ENCODE measurements around the gene PEF1.

The PEF1 gene

GRCh38 chr1:31642366-31642765 is 2.3 kb downstream of the PEF1 start:
- H3K9ac ChIP-seq (ENCODE audit: low read length) = no peak overlapping the region
- H3K4me3 ChIP-seq (ENCODE audit: low read length) = no peak overlapping the region
- H3K9me3 ChIP-seq (ENCODE audit: control insufficient read depth, low read depth, low read length) = no peaks in the 10 kb centered on the region
- no peaks in the 10 kb centered on the region for H3K27me3 ChIP-seq (ENCODE audit: control insufficient read depth, insufficient read depth, low read length)
- no peaks in the 10 kb centered on the region for H3K36me3 ChIP-seq (ENCODE audit: control insufficient read depth, low read depth, low read length)
- H3K4me1 ChIP-seq (ENCODE audit: control insufficient read depth, low read depth, low read length) = peaks cover 6% of the 10 kb centered on the region
- no peak overlapping the region for H3K27ac ChIP-seq (ENCODE audit: low read length)

GRCh38 chr1:31640964-31641363 is 3.7 kb downstream of the PEF1 start:
- Histone ChIP-seq H3K4me1 (ENCODE audit: control insufficient read depth, low read depth, low read length) (peaks cover 6% of the 10 kb centered on the region), H3K9ac (ENCODE audit: low read length) (no peak overlapping the region), H3K9me3 (ENCODE audit: control insufficient read depth, low read depth, low read length) (no peaks in the 10 kb centered on the region), H3K27ac (ENCODE audit: low read length) (no peak overlapping the region), H3K4me3 (ENCODE audit: low read length) (no peak overlapping the region), H3K36me3 (ENCODE audit: control insufficient read depth, low read depth, low read length) (no peaks in the 10 kb centered on the region), H3K27me3 (ENCODE audit: control insufficient read depth, insufficient read depth, low read length) (no peaks in the 10 kb centered on the region)

GRCh38 chr1:31640179-31640578 is 4.5 kb downstream of the PEF1 start:
- H3K4me3 ChIP-seq (ENCODE audit: low read length) = no peak overlapping the region
- H3K27me3 ChIP-seq (ENCODE audit: control insufficient read depth, insufficient read depth, low read length) = no peaks in the 10 kb centered on the region
- H3K9ac ChIP-seq (ENCODE audit: low read length) = no peak overlapping the region
- H3K27ac ChIP-seq (ENCODE audit: low read length) = no peak overlapping the region
- peaks cover 6% of the 10 kb centered on the region for H3K4me1 ChIP-seq (ENCODE audit: control insufficient read depth, low read depth, low read length)
- H3K9me3 ChIP-seq (ENCODE audit: control insufficient read depth, low read depth, low read length) = no peaks in the 10 kb centered on the region
- no peaks in the 10 kb centered on the region for H3K36me3 ChIP-seq (ENCODE audit: control insufficient read depth, low read depth, low read length)

GRCh38 chr1:31639543-31639942 is 5.1 kb downstream of the PEF1 start:
- Histone ChIP-seq H3K27ac (ENCODE audit: low read length) (no peak overlapping the region), H3K9me3 (ENCODE audit: control insufficient read depth, low read depth, low read length) (no peaks in the 10 kb centered on the region), H3K4me1 (ENCODE audit: control insufficient read depth, low read depth, low read length) (peaks cover 6% of the 10 kb centered on the region), H3K36me3 (ENCODE audit: control insufficient read depth, low read depth, low read length) (no peaks in the 10 kb centered on the region), H3K27me3 (ENCODE audit: control insufficient read depth, insufficient read depth, low read length) (no peaks in the 10 kb centered on the region), H3K4me3 (ENCODE audit: low read length) (no peak overlapping the region), H3K9ac (ENCODE audit: low read length) (no peak overlapping the region)

- Histone ChIP-seq H3K4me1 (ENCODE audit: control insufficient read depth, low read depth, low read length) (no peaks in the 10 kb centered on the region), H3K4me3 (ENCODE audit: low read length) (no peak overlapping the region), H3K27me3 (ENCODE audit: control insufficient read depth, insufficient read depth, low read length) (no peaks in the 10 kb centered on the region), H3K9ac (ENCODE audit: low read length) (no peak overlapping the region), H3K9me3 (ENCODE audit: control insufficient read depth, low read depth, low read length) (no peaks in the 10 kb centered on the region), H3K27ac (ENCODE audit: low read length) (no peak overlapping the region), H3K36me3 (ENCODE audit: control insufficient read depth, low read depth, low read length) (no peaks in the 10 kb centered on the region)
Observed at GRCh38 chr1:31637915-31638673, 6.6 kb downstream of the PEF1 start.

- Histone ChIP-seq H3K27me3 (ENCODE audit: control insufficient read depth, insufficient read depth, low read length) (no peaks in the 10 kb centered on the region), H3K36me3 (ENCODE audit: control insufficient read depth, low read depth, low read length) (peaks cover 27% of the 10 kb centered on the region), H3K9ac (ENCODE audit: low read length) (no peak overlapping the region), H3K27ac (ENCODE audit: low read length) (no peak overlapping the region), H3K9me3 (ENCODE audit: control insufficient read depth, low read depth, low read length) (no peaks in the 10 kb centered on the region), H3K4me1 (ENCODE audit: control insufficient read depth, low read depth, low read length) (no peaks in the 10 kb centered on the region), H3K4me3 (ENCODE audit: low read length) (no peak overlapping the region)
Observed at GRCh38 chr1:31633117-31633516, 11.6 kb downstream of the PEF1 start.

- Histone ChIP-seq H3K9ac (ENCODE audit: low read length) (no peak overlapping the region), H3K4me1 (ENCODE audit: control insufficient read depth, low read depth, low read length) (no peaks in the 10 kb centered on the region), H3K27ac (ENCODE audit: low read length) (no peak overlapping the region), H3K27me3 (ENCODE audit: control insufficient read depth, insufficient read depth, low read length) (no peaks in the 10 kb centered on the region), H3K4me3 (ENCODE audit: low read length) (no peak overlapping the region), H3K9me3 (ENCODE audit: control insufficient read depth, low read depth, low read length) (no peaks in the 10 kb centered on the region), H3K36me3 (ENCODE audit: control insufficient read depth, low read depth, low read length) (peaks cover 29% of the 10 kb centered on the region)
Observed at GRCh38 chr1:31632649-31633048, 12.0 kb downstream of the PEF1 start.

GRCh38 chr1:31628931-31629556 is 15.6 kb downstream of the PEF1 start:
- Histone ChIP-seq H3K27ac (ENCODE audit: low read length) (no peak overlapping the region), H3K27me3 (ENCODE audit: control insufficient read depth, insufficient read depth, low read length) (no peaks in the 10 kb centered on the region), H3K4me1 (ENCODE audit: control insufficient read depth, low read depth, low read length) (no peaks in the 10 kb centered on the region), H3K36me3 (ENCODE audit: control insufficient read depth, low read depth, low read length) (peaks cover 29% of the 10 kb centered on the region), H3K9ac (ENCODE audit: low read length) (no peak overlapping the region), H3K9me3 (ENCODE audit: control insufficient read depth, low read depth, low read length) (no peaks in the 10 kb centered on the region), H3K4me3 (ENCODE audit: low read length) (no peak overlapping the region)

- no peaks in the 10 kb centered on the region for H3K4me1 ChIP-seq (ENCODE audit: control insufficient read depth, low read depth, low read length)
Observed at GRCh38 chr1:31627930-31628559, 16.6 kb downstream of the PEF1 start.

GRCh38 chr1:31627301-31627929 is 17.3 kb downstream of the PEF1 start:
- Histone ChIP-seq H3K27ac (ENCODE audit: low read length) (no peak overlapping the region), H3K4me1 (ENCODE audit: control insufficient read depth, low read depth, low read length) (no peaks in the 10 kb centered on the region), H3K36me3 (ENCODE audit: control insufficient read depth, low read depth, low read length) (peaks cover 23% of the 10 kb centered on the region), H3K4me3 (ENCODE audit: low read length) (no peak overlapping the region), H3K9me3 (ENCODE audit: control insufficient read depth, low read depth, low read length) (no peaks in the 10 kb centered on the region), H3K9ac (ENCODE audit: low read length) (no peak overlapping the region), H3K27me3 (ENCODE audit: control insufficient read depth, insufficient read depth, low read length) (no peaks in the 10 kb centered on the region)

More at GRCh38 chr1:31627930-31628559, 16.6 kb downstream of the PEF1 start:
- no peak overlapping the region for H3K4me3 ChIP-seq (ENCODE audit: low read length)
- H3K9ac ChIP-seq (ENCODE audit: low read length) = no peak overlapping the region
- H3K27ac ChIP-seq (ENCODE audit: low read length) = no peak overlapping the region
- no peaks in the 10 kb centered on the region for H3K27me3 ChIP-seq (ENCODE audit: control insufficient read depth, insufficient read depth, low read length)
- H3K36me3 ChIP-seq (ENCODE audit: control insufficient read depth, low read depth, low read length) = peaks cover 29% of the 10 kb centered on the region
- H3K9me3 ChIP-seq (ENCODE audit: control insufficient read depth, low read depth, low read length) = no peaks in the 10 kb centered on the region
